Measurements from ENCODE around the gene SLIT3.

SLIT3 gene

DNA sequence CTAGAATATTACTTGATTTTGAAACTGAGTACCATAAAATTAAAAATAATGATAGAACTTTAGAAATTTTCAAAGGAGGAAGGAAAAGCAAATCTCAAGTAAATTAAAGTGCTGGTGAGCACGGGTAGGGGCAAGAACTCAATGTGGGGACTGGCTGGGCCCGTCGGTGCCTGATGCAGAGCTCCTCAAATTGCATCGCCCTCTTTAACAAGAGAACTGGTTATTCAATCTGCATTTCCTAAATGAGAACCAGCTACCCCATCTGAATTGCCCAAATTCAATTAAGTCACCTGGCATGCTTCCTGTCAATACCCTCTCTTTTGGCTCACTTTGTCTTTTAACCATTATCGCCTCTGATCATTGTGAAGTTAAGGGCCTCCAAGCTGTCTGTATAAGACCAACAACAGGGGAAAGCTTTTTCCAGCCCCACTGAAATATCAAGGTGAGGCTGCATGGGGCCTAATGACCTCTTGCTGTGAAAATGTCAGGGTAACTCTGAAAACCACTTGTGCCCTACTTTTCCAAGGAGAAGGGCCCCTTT, 316.7 kb downstream of the SLIT3 start:
- DNase-seq: no peak

DNA sequence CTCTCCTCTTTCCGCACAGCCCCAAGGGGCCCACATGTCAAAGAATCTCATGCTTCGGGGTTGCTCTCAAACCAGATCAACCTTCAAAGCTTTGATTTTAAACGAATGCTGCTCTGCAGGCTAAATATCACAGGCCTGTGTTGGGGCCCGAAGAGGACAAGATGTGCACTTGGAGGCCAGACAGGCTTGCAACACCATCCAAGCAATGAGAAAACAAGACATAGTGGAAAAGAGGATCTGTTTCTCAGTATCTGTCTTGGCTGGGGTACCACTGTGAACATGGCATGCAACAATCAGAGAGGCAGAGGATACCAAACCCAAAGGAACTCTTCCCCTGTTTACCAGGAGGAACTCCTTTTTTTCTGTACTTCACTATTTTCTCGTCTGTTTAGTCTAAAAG, 321.8 kb downstream of the SLIT3 start:
- DNase-seq: no peak

DNA sequence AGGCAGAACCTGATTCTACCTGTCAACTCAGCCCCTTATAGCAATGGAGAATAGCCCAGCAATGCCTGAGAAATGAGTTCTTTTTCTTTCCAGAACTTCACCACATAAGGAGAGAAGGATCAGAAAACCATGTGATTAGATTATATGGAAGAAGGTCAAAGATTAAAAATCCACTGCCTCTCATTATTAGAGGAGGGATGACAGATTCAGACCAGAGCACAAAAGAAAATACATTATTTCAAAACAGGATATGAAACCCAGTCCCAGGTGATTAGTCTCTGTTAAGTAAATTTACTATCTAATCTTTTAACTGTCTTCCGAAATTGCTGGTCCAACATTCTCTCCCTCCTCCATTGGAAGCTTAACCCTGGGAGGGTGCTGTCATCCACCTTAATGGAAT, 322.4 kb downstream of the SLIT3 start:
- no peak for DNase-seq

DNA sequence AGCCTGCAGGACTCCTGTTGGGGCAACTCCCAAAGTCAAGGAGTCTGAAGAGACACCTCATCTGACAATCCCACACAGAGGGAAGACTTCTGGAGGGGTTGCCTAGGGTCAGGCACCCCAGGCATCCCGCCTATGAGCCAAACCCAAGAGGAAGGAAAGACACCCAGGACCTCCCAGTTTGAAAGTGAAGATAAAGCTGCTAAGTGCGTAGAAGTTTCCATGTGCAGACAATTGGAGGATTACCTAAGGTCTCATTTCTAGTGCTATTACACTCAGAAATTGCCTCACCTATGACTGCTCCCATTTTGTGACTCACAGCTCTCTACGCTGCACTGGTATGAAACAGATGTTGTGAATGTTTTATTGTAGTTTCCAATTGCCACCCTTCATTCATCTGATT, 322.9 kb downstream of the SLIT3 start:
- no peak for DNase-seq

DNA sequence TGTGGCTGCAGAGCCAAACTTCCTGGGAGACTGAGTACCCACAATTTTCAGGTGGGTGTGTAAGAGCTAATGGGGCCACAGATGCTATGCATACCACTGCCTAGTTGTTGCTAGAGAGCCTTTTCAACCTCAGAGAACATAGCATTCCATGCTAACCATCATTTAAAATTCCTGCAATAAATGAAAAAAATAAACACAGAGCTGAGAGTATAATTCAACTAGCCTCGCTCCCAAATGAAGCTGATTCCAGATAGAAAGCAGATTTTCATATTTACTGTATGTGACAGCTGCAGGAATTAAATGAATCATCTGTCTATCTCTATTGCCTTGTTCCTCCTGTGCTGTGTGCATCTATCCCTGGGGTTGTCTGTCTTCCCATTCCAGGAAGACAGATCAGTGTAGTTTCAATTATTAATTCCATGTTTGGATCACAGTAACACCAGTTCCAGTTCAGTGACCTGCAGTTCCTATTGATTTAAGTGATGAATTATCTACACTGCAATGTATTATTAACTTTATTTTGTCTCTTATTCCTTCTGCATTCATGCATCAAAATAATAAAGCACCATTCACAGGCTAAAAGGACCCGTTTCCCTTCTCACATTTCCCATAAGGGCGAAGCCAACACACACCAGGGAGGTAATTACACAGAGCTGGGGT, 324.5 kb downstream of the SLIT3 start:
- DNase-seq: no peak

DNA sequence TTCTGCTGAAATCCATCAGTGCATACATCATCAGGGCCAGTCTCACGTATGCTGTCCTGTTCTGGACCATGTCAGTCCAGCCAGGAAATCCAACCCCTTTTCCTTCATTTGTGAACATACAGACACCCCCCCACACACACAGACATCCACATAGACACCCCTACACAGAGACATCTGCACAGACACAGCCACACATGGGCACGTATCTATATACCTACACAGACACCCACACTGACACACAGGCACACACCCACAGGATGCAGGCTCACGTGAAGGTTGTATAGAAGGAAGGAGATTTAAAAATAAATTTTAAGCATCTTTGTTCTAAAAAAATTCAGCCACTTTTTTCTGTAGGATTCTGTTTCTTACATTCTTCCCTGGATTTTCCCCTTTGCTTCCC, 325.6 kb downstream of the SLIT3 start:
- no peak for DNase-seq

DNA sequence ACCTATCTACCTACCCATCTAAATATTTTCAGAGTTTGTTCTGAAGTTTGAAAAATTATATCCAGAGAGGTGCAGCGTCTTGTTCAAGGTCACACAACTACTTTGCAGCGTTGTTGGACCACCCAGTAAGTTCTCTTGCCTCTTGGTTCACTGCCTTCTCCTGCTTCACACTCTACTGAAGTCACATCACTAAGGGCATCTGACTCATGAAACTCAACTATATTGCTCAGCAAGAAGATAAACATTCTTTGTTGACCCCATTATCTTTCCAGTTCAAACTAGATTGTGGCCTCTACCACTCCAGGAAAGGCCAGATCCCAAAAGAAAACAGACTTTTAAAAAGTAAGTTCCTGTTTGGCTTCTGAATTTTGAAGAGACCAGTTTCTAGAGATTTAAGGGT, 326.9 kb downstream of the SLIT3 start:
- no peak for DNase-seq

DNA sequence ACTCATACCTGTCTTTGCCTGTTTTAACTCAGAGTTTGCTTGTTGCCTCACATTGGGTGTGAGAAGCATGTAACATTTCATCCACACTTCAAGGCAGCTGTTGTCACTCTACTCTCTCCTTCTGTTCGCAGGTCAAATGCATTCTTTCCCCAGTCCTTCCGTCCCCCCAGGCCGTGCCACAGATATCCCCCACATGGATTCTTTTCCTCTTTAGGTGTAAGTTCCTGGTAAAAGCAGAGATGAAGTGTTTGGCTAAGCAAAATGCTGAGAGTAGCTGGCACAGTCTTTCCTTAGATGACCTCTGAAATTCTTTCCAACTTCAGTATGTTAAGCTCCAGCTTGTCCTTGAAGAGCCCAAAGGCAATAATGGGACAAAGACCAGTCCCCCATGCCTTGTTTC, 328.2 kb downstream of the SLIT3 start:
- no peak for DNase-seq

DNA sequence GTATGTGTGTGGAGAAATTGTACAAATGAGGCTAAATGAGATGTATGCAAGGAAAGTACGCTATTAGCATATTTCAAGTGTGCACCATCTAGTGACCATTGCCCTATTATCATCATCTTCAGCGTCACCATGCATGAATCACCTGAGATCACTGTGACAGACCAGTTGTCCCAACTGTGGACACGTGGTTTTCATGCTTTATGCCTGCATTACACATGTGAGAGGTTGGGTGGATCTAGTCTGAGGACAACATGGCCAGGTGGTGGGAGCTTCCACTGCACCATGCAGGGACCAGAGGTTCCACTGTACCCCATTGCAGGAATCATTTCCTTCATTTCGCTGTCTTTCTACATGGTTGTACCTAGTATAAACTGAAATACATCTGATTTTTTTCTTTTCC, 329.8 kb downstream of the SLIT3 start:
- DNase-seq: no peak

DNA sequence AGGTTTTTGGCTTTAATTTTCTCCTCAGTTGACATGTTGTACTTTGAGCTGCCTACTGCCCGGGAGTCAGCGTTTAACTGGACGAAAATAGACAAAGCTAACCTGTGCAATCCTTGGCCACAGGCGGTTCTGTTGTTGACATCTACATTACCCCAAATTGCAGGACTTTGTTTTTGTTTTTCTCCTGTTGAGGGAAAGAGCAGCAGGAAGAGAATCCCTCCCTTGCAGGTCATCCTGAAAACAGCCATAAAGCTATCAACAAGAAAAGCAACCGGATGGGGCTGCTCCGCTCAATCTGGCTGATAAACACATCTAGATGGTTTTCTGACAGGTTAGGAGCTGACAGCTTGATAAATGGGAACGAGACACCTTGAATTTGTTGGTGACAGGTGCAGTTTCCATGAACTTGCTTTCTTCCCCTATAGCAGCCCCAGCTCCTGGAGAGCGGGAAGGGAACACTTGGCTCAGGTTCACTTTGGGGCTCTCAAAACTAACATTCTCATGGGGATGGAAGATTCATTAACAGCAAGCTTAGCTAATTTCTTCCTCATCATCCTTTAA, 331.5 kb downstream of the SLIT3 start:
- DNase-seq: no peak

DNA sequence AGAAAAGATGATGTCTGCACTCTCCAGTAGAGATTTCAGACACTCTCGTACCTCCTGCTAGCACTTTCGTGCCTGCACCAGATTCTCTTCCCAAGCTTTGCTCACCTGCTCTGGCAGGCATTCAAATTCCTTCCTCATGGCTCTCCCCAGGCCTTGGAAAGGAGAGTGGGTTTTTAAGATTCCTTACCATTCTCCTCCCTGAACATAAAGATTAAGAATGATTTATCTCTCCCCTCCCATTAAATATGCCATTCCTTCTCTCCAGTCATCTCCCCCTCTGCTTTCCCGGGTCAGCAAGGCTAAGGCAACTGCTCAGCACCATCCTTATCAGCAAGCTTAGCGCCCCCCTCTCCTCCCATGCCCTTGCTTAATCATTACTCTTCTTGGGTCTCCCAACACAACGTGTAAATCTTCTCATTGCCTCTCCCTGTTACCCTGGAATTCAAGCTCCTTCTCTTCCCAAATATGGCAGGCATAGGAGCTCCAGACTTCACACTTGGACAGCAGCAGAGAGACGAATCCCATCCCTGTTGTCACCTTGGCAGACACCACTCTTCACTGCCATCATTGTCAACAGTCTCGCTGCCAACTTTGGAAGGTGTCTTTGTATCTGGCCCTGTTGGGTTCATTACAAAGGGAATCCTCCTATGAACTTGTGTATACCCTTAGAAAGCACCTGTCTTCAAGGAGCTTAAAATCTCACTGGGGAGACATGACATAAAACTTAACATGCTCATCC, 332.9 kb downstream of the SLIT3 start:
- DNase-seq: no peak

DNA sequence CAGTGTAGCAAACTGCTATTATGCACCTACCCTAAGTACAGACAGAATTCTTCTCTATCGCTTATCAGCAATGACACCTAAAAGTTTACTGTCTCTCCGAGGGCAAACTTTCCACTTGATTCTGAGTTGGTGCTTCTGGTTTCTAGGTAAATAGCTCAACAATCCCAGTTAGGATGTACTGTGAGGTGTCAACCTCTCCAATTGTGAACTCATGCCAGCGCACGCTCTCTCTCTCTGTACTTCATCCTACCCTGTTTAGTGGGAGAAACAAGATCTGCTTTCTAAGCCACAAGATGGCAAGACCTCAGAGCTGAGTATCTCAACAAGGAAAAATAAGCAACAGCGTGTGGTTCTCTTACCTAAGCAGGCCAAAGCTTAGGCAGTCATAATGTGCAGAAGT, 335.3 kb downstream of the SLIT3 start:
- DNase-seq: no peak

DNA sequence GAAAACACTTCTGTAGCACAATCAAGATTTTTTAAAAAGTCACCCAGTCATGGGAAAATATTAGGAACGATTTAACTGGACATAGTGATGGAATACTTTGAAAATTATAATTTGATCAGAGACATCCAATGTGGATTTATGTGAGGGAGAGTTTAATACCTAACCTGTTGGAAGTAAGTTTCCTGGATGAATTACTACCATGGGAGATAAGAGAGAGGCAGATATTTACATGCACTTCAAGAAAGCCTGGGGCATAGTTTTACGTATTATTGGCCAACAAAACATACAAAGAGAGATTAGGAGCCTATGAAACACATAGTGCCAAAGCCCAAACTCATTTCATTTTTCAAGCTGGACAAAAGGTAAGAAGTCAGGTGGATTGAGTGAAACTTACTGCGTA, 336.8 kb downstream of the SLIT3 start:
- no peak for DNase-seq

DNA sequence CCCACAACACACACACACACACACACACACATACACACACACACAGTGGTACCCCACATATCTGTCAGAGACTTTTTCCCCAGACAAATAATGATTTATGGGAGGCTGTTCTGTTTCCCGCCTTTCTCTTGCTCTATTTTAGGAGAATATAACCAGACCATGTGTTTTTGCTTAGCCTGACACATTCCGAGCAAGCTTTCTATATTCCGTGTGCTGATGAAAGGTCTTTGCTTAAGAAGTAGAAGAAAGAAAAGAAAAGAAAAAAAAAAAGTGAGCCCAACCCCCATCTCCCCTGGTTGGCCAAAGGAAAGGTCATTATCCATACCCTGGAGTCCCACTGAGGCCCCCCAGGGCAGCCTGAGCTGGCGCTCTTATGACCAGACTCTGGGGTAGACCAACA, 338.6 kb downstream of the SLIT3 start:
- DNase-seq: no peak

DNA sequence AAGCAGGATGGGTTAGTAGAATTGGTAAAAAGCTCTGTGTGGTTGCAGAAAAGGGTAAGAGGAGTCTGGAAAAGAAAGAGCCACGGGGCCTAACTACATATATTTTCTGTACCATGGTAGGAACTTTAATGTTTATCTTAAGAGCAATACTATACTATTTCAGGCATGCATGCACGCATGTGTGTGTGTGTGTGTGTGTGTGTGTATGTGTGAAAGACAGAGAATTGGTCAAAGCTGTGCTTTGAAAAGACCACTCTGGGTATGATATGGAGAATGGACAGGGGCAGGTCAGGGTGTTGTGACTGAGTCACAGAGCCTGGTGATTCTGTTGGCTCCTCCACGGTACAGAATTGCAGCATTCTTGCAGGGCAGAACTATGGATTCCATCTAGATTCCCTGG, 339.3 kb downstream of the SLIT3 start:
- no peak for DNase-seq

DNA sequence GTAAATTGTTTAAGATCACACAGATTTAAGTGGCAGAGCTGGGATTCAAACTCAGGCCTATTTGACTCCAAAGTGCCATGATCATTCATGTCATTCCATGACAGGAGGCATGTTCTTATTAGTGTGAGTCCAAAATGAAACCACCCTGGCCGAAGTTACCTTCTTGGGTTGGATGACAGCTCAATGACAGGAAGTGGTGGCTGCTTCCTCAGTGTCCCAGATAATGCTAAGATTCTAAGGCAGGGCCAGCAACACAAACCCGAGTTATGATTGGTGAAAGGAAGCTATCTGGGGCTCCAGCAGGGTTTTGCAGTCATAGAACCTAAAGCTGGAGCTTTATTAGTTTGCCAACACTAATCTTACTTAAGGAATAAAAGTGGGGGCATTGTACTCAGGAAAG, 340.4 kb downstream of the SLIT3 start:
- no peak for DNase-seq

DNA sequence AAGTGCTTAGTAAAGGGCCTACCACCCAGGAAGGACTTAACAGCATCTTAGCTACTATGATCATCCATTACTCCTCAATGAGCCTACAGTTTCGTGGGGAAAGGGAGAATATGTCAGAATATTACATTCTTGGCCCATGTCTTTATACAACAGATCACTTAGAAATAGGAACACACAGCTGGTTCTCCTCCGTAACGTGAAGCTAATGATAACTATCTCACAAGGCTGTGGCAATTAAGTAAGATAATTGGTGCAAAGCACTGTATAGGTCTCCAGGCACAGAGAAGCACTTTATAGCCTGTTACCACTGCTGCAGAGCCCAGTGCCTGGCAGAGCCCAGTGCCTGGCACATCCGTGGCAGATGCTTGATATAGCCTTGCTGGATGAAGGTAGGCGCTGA, 347.6 kb downstream of the SLIT3 start:
- no peak for DNase-seq

DNA sequence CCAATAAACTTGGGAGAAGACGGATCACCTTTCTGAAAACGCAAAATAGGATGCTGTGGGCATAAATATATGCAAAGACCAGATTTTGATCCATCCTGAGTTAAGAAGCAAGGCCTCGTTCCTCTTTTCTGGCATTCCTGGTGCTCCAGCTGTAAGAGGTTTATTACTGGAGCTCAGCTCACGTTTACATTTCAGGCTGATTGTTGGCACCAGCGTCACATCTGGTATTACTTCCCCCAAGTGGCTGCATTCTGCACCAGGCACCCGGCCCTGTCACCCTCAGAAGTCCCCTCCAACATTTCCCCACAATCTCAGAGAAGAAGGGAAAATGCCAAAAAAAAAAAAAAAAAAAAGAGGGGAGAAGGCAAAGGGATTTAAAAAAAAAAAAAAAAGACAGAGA, 348.7 kb downstream of the SLIT3 start:
- DNase-seq: no peak

DNA sequence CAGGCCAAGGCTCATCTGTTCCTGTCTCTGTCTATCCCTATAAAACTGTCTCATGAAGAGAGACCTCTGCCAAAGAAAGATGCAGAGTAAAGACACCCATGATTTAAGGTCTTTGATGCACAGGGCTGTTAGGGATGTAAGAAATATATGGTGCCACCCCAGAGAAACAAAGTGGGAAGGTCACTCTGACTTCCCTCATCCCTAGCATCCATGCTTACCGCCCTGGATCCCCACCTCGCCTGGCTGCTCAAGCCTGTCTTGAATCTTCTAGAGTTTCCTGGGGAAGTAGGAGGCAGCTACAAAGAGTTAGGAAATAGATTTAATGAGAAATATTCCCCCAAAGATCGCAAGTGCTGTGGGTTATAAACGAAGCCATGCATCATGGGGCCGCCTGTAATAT, 349.2 kb downstream of the SLIT3 start:
- DNase-seq: no peak

DNA sequence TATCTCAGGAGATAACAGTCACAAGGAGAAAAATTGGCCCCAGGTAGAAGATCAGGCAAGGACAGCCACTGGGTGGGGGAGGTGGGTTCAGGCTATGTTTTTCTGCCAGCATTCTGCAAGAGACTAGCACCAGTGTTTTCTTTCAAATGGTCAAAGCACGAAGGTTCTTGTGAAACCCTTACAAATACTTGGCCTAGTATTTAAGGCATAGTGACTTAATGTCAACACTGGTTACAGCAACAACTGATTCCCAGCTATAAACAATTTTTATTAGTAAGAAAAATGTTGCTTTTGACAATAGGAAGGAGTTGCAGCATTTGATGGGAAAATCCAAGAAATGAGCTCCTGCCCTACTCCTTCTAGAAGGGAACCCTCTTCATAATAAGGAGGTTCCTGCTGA, 349.6 kb downstream of the SLIT3 start:
- DNase-seq: no peak

DNA sequence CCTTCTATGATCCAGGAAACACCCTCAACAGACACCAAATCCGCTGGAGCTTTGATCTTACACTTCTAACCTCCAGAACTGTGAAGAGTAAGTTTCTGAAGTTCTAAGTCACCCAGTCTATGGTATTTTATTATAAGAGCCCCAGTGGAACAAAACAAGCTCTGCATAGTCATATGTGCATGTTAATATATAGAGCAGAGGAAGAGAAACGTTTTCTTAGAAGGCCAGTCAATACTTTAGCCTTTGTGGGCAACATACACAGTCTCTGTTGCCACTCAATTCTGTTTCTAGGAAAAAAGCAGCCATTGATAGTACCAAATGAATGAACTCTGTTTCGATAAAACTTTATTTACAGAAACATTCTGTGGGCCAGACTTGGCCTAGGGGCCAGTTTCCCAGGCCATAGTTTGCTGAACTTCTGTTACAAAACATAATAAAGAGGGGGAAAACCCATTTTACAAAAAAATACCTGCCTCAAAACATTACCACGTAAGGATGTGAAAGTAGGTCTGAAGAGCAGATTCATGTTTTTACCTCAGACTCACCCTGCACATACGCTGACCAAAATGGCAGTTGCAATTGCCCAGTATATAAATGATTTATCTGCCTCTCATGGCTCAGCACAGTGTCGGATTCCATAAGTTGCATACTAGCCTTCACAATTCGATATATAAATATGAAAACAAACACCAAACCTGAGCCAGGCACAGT, 350.5 kb downstream of the SLIT3 start:
- no peak for DNase-seq

DNA sequence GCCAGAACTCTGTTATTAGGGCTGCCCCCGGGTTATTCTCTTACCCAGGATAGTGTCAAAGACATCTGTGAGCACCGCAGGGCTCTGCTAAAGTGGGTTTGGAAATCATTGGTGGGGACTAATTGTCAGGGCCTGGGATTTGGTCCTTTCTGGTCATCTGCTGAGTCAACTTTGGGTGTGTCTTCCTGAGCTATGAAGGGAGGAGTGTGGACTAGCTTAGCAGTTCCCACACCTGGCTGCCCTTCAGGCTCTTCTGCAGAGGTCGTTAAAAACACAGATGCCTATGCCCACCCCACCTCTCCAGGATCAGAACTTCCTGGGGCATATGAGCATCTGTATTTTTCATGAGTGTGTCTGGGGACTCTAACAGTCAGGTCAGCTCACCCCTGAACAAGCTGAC, 352.2 kb downstream of the SLIT3 start:
- no peak for DNase-seq

DNA sequence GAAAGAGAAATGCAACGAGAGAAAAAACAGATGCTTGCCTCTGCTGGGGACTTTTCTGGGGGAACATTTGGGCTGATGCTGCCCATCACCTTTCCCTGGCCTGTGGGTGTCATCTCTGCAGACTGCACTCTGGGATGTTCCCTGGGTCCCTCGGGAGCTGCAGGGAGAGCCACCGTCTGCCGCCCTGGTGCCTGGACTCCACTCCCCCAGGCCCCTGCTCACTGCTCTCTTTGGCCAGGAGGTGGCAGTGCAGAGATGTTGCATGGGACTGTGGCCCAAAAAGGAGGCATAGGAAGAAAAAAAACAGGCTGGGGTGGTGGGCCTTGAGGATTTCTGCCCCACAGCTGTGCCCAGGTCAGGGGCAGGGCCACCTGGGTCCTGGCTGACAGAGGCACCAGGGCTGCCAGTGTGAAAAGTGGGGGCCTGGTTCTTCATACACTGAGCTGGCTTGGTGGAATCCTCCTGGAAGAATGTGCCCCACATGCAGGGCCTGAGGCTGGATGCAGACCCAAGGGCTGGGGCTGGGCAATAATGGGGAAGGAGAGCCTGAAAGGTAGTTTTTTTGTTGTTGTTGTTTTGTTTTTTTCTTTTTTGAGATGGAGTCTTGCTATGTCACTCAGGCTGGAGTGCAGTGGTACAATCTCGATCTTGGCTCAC, 353.6 kb downstream of the SLIT3 start:
- DNase-seq: peak; percentile 49 to 59

All from activated CD4-positive, alpha-beta T cell treated with anti-CD3 and anti-CD28 coated beads, Interleukin-2, amount 50 U/mL, for 48 hours (primary cell).